Posterior vena cava (tissue), 2 donors: ENCODE data around the gene OR2T33. TPM values are rescaled to one million over a fixed set of nuclear protein-coding genes. Genes with fewer than 3 reads are reported as not detected.
"Not testable (repeated sequence)": the region's sequence is repeated elsewhere in the genome, so short reads cannot be mapped to it uniquely, and the experiment has no call there.

Experiments
- DNase-seq: peaks from one replicate; pipeline ENCODE4 v3.0.0-alpha.2; 2020; ENCODE audit warnings: low spot score
- intact Hi-C, 2 donors: fragments of 100-400 bp; cut with DNase I; formaldehyde crosslinking; loops; one replicate each; pipeline versions ENCODE4 v1.14.1 to v1.14.2; 2022 to 2023
- long read RNA-seq, 2 donors: library from polyadenylated mRNA; unstranded; transcript quantifications; one replicate each; pipeline ENCODE4 v2.0.0, GENCODE V29; 2020 to 2021
- total RNA-seq, 2 donors: library from RNA; stranded (reverse); fragmentation: NEBNext Ultra II Directional; extraction: Animal tissue kit (Norgen Biotek cat#: 25700); gene quantifications; one replicate each; pipeline ENCODE4 v1.2.1, GENCODE V29; 2021
- donor health status: DM: yes; HTN: yes; CAD: no.
- donor health status: DM: yes; HTN: yes; CAD: no.

Gene OR2T33, protein sequence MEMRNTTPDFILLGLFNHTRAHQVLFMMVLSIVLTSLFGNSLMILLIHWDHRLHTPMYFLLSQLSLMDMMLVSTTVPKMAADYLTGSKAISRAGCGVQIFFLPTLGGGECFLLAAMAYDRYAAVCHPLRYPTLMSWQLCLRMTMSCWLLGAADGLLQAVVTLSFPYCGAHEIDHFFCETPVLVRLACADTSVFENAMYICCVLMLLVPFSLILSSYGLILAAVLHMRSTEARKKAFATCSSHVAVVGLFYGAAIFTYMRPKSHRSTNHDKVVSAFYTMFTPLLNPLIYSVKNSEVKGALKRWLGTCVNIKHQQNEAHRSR
- total RNA-seq = not detected
- long read RNA-seq, donor 1 = 0 reads
- long read RNA-seq, donor 2 = 0 reads

DNA sequence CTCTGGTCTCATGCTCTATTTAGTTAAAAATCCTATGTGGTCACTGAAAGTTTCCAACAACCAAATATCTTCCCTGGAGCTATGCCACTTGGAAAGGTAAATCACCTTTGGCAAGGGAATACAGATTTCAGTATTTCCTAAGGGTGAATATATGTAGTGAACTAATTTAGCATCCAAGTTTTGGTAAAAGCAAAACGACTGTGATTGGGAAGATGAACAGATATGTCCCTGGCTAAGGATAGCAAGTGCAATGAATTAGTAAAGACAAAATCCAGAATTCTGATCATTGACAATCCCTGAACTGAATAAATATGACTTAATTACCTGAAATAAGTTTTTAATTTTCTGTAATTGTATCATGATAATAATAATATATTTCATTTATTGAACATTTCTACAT, at the start of gene OR2T33:
TSS of gene OR2T33 (minus strand) at position 101 of the 400 bp plus-strand sequence. CDS start 4,162 bp downstream, outside the sequence.
- intact Hi-C loops = no loop called here
- DNase-seq = no peak

DNA sequence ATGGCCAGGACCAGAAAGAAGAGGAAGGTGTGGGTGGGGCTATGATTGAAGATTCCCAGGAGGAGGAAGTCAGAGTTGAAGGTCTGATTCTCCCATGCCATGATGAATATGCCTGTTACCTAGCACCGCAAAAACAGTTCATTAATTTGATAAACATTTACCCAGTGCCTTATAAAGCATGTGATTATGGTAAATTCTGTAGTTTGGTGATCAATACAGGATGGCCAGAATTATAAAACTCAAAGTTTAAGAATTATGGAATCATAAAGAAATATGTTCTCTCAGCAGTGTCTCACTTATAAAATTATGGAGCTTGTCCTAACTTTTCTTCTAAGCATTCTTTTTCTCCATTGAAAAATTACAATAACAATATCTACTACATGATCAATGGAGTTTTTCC, 46.7 kb upstream of the OR2T33 start, which contains the start of gene OR2M7:
TSS of gene OR2M7 (minus strand) at position 101 of the 400 bp plus-strand sequence. CDS start at position 101, 0 bp downstream.
- no peak for DNase-seq
- intact Hi-C loops = no loop called here

DNA sequence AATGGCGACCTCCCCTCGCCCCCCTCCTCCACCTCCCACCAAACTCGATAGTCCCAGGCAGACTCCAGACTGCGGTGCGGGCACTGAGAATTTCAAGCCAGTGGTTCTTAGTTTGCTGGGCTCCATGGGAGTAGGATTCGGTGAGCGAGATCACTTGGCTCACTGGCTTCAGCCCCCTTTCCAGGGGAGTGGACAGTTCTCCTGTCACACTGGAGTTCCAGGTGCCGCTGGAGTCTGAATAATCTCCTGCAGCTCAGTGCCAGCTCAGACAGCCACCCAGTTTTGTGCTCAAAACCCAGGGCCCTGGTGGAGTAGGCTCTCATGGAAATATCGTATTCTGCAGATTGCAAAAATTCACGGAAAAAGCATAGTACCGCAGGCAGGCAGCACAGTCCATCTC, 39.0 kb upstream of the OR2T33 start:
- no peak for DNase-seq
- intact Hi-C loops = no loop called here

DNA sequence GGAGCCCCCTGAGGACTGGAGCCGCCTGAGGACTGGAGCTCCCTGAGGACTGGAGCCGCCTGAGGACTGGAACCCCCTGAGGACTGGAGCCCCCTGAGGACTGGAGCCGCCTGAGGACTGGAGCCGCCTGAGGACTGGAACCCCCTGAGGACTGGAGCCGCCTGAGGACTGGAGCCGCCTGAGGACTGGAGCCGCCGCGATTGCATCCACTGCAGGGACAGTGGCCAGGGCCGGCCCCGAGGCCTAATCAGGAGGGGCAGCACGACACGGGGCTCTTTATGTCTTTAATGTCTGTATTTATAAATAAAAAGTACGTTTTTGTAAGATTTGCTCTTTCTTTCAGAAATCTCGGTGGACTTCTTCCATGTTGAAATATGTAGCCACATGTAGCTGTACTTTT, 29.0 kb upstream of the OR2T33 start:
- intact Hi-C loops = not testable (repeated sequence)
- peak; percentile 43 for DNase-seq

DNA sequence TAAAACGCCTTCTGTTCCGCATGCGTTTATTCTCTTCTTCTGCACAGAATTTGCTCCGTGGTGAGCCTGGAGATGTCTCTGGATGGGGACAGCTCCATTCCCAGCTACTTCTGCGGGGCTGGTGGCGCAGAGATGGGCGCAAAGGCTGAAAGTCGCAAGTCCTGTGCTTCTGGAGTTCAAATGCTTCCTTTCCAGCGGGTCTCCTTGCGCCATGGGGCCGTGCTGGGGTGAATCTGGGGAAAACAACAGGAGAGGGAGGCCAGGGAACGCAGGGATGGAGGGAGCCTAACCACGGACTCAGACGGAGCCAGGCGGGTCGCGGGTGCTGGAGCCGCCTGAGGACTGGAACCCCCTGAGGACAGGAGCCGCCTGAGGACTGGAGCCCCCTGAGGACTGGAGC, 28.3 kb upstream of the OR2T33 start:
- peak; percentile 50 for DNase-seq

DNA sequence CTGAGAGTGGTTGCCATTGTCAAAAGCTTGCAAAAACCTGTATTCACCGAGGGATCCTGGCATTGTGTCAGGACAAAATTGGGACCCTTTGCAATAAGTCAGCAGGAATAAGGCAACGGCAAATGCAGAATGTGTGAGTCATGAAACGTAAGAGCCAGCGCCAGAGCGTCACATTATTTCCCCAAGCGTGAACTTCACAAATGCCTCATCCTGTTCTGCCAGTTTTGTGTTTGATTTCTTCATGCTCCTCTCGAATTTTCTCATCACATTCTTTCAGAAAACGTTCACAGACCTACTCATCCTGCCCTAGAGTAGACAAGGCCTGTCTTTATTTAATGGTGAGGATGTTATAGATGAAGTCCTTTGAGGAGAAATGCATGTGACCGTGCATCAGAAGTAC, 27.9 kb upstream of the OR2T33 start:
- intact Hi-C loops = not testable (repeated sequence)

More for the DNA sequence above, 28.3 kb upstream of the OR2T33 start:
- intact Hi-C loops = no loop called here

DNA sequence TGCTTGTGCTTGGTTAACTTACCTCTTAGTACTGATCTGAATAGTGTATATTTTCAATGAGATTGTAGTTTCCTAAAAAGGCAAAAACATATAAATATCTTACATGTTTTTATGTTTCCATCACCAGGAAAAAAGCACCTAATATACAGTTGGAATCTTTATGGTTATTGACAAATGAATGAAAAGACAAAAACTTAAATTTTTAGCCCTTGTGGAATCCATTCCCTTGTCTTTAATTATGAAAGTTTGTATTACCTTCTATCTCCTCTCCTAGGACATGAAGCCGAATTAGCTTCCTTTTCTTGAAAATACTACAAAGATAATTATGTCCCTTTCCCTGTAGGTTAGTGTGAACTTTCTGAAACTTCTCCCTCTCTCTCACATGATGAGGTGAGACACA, 25.5 kb upstream of the OR2T33 start, which contains the start of gene OR2T12:
TSS of gene OR2T12 (minus strand) at position 101 of the 400 bp plus-strand sequence. CDS start 7,846 bp downstream, outside the sequence.
- no peak for DNase-seq
- intact Hi-C loops = no loop called here

More for the DNA sequence above, 27.9 kb upstream of the OR2T33 start:
- not testable (repeated sequence) for DNase-seq

DNA sequence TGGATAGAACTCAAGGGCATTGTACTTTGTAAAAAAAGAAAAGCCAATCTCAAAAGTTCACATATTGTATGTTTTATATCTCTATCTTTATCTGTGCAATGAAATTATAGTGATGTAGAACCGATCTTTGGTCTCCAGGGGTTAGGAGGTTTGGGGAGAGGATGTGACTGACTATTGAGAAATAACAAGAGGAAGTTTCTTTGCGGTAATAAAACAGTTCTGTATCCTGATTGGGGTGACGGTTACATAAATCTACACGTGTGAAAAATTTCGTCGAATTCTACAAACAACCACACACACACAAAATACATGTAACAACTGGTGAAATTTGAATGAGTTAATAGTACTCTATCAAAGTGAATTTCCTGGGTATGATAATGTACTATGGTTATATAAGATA, 10.6 kb upstream of the OR2T33 start:
- intact Hi-C loops = no loop called here
- DNase-seq = no peak

DNA sequence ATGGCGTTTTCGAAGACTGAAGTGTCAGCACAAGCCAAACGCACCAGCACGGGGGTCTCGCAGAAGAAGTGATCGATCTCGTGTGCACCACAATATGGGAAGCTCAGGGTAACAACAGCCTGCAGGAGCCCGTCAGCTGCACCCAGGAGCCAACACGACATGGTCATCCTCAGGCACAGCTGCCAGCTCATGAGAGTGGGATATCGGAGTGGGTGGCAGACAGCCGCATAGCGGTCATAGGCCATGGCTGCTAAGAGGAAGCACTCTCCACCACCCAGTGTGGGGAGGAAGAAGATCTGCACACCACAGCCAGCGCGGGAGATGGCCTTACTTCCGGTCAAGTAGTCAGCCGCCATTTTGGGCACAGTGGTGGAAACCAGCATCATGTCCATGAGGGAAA, 4.6 kb downstream of the OR2T33 start:
- intact Hi-C loops, DNase-seq: not testable (repeated sequence)

DNA sequence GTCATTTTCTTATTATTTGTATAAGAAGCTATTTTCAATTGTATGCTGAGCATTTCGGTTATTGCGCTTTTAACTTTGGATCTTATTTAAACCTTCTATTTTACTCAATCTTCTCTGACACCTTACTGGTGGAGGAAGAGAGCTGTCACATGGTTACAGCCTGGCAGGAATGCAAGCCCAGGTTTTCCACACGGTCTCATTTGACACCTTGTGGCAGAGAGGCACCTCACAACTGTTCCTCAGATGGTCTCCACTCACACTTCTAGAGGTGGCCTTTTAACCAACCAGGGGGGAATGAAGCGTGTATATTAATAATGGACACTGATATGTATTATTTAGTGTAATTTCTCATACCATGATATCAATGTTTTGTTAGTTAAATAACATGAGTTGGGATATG, 9.6 kb downstream of the OR2T33 start:
- no peak for DNase-seq
- intact Hi-C loops = no loop called here

DNA sequence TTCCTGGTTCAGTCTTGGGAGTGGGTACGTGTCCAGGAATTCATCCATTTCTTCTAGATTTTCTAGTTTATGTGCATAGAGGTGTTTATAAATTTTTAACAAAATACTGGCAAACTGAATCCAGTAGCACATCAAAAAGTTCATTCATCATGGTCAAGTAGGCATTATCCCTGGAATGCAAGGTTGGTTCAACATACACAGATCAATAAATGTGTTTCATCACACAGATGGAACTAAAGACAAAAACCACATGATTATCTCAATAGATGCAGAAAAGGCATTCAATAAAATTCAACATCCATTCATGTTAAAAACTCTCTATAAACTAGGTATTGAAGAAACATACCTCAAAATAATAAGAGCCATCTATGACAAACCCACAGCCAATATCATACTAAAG, 18.5 kb downstream of the OR2T33 start:
- intact Hi-C loops, DNase-seq: not testable (repeated sequence)

DNA sequence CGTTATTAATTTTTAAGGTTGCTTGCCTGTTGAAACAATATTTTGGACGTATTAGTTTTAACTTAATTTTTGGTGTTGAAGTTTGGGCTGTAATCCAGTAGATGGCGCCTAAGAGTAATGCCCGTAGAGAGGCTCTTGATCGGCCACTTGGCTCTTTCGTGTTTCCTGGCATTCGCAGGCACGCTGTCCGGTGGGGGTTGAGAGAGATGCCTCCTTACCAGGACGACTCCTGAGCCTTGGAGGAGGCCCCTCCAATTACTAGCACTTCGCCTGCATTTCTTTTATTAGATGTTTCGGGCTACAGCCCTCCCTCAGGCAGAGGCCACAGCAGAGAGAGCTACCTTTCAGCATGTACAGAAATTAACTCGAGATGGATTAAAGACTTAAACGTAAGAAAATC, 34.6 kb downstream of the OR2T33 start:
- DNase-seq = peak; percentile 61
- intact Hi-C loops = no loop called here

DNA sequence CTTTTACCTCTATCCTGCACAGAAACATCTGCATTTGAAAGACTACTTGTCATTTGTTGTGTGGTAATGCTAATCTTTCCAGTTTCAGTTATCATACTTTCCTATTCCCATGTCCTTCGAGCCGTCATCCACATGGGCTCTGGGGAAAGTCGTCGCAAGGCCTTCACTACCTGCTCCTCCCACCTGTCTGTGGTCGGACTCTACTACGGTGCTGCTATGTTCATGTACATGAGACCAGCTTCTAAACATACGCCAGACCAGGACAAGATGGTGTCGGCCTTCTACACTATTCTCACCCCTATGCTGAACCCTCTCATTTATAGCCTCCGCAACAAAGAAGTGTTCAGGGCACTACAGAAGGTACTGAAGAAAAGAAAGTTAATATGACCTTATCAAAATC, 38.3 kb downstream of the OR2T33 start:
- DNase-seq = peak; percentile 64
- intact Hi-C loops = no loop called here

DNA sequence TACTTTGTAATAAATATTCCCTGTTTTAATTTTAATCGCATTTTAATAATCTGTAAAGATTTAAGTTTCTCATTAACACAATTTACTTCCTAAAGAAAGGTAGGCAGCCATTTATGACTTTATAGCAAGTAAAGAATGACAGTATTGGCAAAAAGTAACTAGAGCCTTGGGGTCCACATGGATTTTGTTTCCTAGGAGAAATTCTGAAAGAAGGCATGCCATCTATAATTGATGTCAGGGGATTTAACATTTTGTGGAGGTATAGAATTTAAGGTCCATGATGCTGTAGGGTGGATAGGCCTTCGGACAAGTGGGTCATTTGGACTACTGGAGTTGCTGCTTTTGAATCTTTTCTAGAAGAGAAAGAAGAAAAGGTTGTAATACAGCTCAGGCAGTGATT, 46.7 kb downstream of the OR2T33 start, which contains the start of gene OR2M4:
TSS of gene OR2M4 (plus strand) at position 301 of the 400 bp plus-strand sequence. CDS start 7,512 bp downstream, outside the sequence.
- intact Hi-C loops = no loop called here
- no peak for DNase-seq

DNA sequence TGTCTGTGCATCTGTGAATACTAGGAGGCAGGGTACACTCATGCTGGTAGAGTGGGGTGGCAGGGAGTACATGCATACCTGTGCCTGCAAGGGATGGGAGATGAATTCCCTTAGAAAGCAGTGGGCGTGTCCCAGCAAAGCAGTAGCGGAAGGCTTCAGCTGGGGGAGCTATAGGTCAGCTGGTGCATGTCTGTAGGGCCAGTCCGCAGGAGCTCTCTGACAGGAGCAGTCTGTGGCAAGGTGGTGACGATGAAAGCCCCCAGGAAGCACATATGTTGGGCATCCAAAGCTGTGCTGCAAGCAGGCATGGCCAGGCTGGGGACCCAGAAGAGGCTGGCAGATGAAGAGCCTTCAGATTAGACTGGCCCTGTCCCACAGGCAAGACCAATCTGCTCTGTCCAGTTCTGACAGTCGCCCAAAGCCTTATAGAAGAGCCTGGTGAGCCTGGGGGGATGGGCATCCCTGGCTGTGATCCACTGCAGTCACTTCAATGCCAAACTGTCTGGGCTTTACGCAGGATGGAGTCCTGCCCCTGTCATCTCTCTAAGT, 48.3 kb downstream of the OR2T33 start:
- peak; percentile 50 for DNase-seq

DNA sequence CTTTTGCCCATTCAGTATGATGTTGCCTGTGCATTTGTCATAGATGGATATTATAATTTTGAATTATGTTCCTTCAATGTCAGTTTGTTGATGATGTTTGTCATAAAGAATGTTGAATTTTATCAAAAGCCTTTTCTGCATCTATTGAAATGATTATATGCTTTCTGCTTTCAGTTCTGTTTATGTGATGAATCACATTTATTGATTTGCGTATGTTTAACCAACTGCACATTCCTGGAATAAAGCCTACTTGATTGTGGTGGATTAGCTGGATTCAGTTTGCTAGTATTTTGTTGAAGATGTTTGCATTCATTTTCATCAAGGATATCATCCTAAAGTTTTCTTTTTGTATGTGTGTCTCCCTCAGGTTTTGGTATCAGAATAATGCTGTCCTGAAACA, 52.2 kb downstream of the OR2T33 start:
- intact Hi-C loops = no loop called here
- no peak for DNase-seq

More for the DNA sequence above, 48.3 kb downstream of the OR2T33 start:
- intact Hi-C loops = no loop called here

Other genes starting within 250 kb of the OR2T33 start
- gene OR2L2, start 247.9 kb downstream of the OR2T33 start, total RNA-seq = under 1 TPM; 0.09 to 0.10 TPM
- not detected for gene OR2L3, start 231.1 kb downstream of the OR2T33 start, total RNA-seq
- not detected for gene OR2L13, start 182.8 kb downstream of the OR2T33 start, total RNA-seq
- gene OR2M5, start 132.8 kb downstream of the OR2T33 start, total RNA-seq = not detected
- gene OR2M2, start 103.2 kb downstream of the OR2T33 start, total RNA-seq = not detected
- gene OR2M3, start 80.7 kb downstream of the OR2T33 start, total RNA-seq = not detected
- not detected for gene OR2M4, start 46.6 kb downstream of the OR2T33 start, total RNA-seq
- gene OR2T12, start 25.4 kb upstream of the OR2T33 start, total RNA-seq = not detected
- gene OR2M7, start 46.6 kb upstream of the OR2T33 start, total RNA-seq = not detected
- not detected for gene OR14C36, start 70.8 kb upstream of the OR2T33 start, total RNA-seq
- not detected for gene OR2T4, start 83.7 kb upstream of the OR2T33 start, total RNA-seq
- not detected for gene OR2T6, start 97.8 kb upstream of the OR2T33 start, total RNA-seq
- not detected for gene OR2T1, start 125.1 kb upstream of the OR2T33 start, total RNA-seq
- not detected for gene OR2T2, start 167.7 kb upstream of the OR2T33 start, total RNA-seq
- not detected for gene OR2T3, start 195.4 kb upstream of the OR2T33 start, total RNA-seq
- not detected for gene OR2T5, start 210.6 kb upstream of the OR2T33 start, total RNA-seq
- gene OR2G6, start 230.1 kb upstream of the OR2T33 start, total RNA-seq = not detected